ENCODE results near the gene C19orf81. TPM values are rescaled to one million over a fixed set of nuclear protein-coding genes. Genes with fewer than 3 reads are reported as not detected.

C19orf81 gene
- total and polyA plus RNA-seq, 2 of the 13 experiments (the other 11 are each of a cell fraction or from before 2014, with no cell fraction given) = not detected

GRCh38 chr19:50679177-50680125 lies 30.2 kb downstream of the C19orf81 start (continued):
- TF ChIP-seq, protein P1, sequence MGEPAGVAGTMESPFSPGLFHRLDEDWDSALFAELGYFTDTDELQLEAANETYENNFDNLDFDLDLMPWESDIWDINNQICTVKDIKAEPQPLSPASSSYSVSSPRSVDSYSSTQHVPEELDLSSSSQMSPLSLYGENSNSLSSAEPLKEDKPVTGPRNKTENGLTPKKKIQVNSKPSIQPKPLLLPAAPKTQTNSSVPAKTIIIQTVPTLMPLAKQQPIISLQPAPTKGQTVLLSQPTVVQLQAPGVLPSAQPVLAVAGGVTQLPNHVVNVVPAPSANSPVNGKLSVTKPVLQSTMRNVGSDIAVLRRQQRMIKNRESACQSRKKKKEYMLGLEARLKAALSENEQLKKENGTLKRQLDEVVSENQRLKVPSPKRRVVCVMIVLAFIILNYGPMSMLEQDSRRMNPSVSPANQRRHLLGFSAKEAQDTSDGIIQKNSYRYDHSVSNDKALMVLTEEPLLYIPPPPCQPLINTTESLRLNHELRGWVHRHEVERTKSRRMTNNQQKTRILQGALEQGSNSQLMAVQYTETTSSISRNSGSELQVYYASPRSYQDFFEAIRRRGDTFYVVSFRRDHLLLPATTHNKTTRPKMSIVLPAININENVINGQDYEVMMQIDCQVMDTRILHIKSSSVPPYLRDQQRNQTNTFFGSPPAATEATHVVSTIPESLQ (CRISPR knock-in tag; conservative IDR thresholded peaks at IDR 0.05) = no peak
- TF ChIP-seq HNRNPL (IDR thresholded peaks at IDR 0.05; ENCODE audit: low read depth, low read length) = peak; percentile 79; the same call in 1 of the 2 replicates
- no peak for TF ChIP-seq ZNF563 (CRISPR knock-in tag; IDR thresholded peaks at IDR 0.05)
- no peak for TF ChIP-seq NFE2L1 (CRISPR knock-in tag; IDR thresholded peaks at IDR 0.05; ENCODE audit: borderline replicate concordance)
- TF ChIP-seq ZNF281 (CRISPR knock-in tag; IDR thresholded peaks at IDR 0.05; ENCODE audit: borderline replicate concordance) = no peak
- TF ChIP-seq BHLHE40 (IDR thresholded peaks at IDR 0.05; ENCODE audit: low read length) = peak; percentile 61; the same call in 1 of the 2 replicates
- TF ChIP-seq ZNF784 (CRISPR knock-in tag; IDR thresholded peaks at IDR 0.05; ENCODE audit: borderline replicate concordance) = no peak
- no peak for TF ChIP-seq ZNF704 (CRISPR knock-in tag; IDR thresholded peaks at IDR 0.05; ENCODE audit: borderline replicate concordance)
- no peak for TF ChIP-seq MEIS2 (CRISPR knock-in tag; IDR thresholded peaks at IDR 0.05)
- TF ChIP-seq ZNF354B (CRISPR knock-in tag; IDR thresholded peaks at IDR 0.05) = no peak
- TF ChIP-seq ZNF564 (CRISPR knock-in tag; IDR thresholded peaks at IDR 0.05) = no peak
- no peak for TF ChIP-seq ONECUT2 (CRISPR knock-in tag; IDR thresholded peaks at IDR 0.05)
- peak; percentile 84 for TF ChIP-seq TFDP2 (CRISPR knock-in tag; IDR thresholded peaks at IDR 0.05)
- TF ChIP-seq NFYC (CRISPR knock-in tag; IDR thresholded peaks at IDR 0.05) = peak; percentile 94
- TF ChIP-seq WIZ (CRISPR knock-in tag; IDR thresholded peaks at IDR 0.05) = no peak
- no peak for TF ChIP-seq KDM5B (CRISPR knock-in tag; IDR thresholded peaks at IDR 0.05; ENCODE audit: borderline replicate concordance)
- peak; percentile 93 for TF ChIP-seq ATF1 (CRISPR knock-in tag; IDR thresholded peaks at IDR 0.05)
- TF ChIP-seq IRX3 (CRISPR knock-in tag; IDR thresholded peaks at IDR 0.05; ENCODE audit: borderline replicate concordance, low read depth) = no peak
- no peak for TF ChIP-seq ZBTB7B (CRISPR knock-in tag; IDR thresholded peaks at IDR 0.05)
- TF ChIP-seq RFX5 (IDR thresholded peaks at IDR 0.05; ENCODE audit: low read depth, low read length) = peak; percentile 100
- TF ChIP-seq NFYB (CRISPR knock-in tag; IDR thresholded peaks at IDR 0.05) = peak; percentile 96

Measured in HepG2 (cell line).